Gastrocnemius medialis (tissue), 4 donors: ENCODE measurements around the gene ARHGAP26.

Source experiments
- POLR2A ChIP-seq, 2 donors: fragments of 450-650 bp; IDR thresholded peaks; one replicate each; pipeline ENCODE4 v1.6.1; 2017; ENCODE audit warnings: antibody characterized with exemption in 2 of 2, mild to moderate bottlenecking in 2 of 2, moderate library complexity in 2 of 2
- TF ChIP-seq, protein P1 (sequence below), 5 experiments: fragments of 450-650 bp in 3 of 5; fragments of 200-600 bp in 2 of 5; sonication (generic) in 2 of 5; IDR thresholded peaks in 4 of 5; conservative IDR thresholded peaks in 1 of 5; 1 replicate in 4 of 5; 2 replicates in 1 of 5; pipeline ENCODE4 v1.5.1; 2016 to 2019; ENCODE audit warnings: antibody characterized with exemption in 5 of 5, mild to moderate bottlenecking in 3 of 5, moderate library complexity in 3 of 5

GRCh38 chr5:142874540-142874939 is 104.4 kb downstream of the ARHGAP26 start:
- TF ChIP-seq, protein P1, sequence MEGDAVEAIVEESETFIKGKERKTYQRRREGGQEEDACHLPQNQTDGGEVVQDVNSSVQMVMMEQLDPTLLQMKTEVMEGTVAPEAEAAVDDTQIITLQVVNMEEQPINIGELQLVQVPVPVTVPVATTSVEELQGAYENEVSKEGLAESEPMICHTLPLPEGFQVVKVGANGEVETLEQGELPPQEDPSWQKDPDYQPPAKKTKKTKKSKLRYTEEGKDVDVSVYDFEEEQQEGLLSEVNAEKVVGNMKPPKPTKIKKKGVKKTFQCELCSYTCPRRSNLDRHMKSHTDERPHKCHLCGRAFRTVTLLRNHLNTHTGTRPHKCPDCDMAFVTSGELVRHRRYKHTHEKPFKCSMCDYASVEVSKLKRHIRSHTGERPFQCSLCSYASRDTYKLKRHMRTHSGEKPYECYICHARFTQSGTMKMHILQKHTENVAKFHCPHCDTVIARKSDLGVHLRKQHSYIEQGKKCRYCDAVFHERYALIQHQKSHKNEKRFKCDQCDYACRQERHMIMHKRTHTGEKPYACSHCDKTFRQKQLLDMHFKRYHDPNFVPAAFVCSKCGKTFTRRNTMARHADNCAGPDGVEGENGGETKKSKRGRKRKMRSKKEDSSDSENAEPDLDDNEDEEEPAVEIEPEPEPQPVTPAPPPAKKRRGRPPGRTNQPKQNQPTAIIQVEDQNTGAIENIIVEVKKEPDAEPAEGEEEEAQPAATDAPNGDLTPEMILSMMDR (IDR thresholded peaks at IDR 0.05 in 4 of 5, conservative IDR thresholded peaks at IDR 0.05 in 1 of 5), result no peak
- no peak for TF ChIP-seq POLR2A (IDR thresholded peaks at IDR 0.05)
